Heart right ventricle (tissue), 16 donors: Measurements from ENCODE around the gene TSEN54. TPM values are rescaled to one million over a fixed set of nuclear protein-coding genes. Genes with fewer than 3 reads are reported as not detected.

Experiments used
- ATAC-seq, 8 donors: fragments of 200-7000 bp; cut with Tn5 transposase; one replicate each; pipeline ENCODE4 v1.9.1; 2020; ENCODE audit warnings: mild to moderate bottlenecking in 8 of 8, moderate library complexity in 8 of 8, moderate number of reproducible peaks in 1 of 8
- DNase-seq, 2 donors: peaks; one replicate each; pipeline ENCODE4 v3.0.0-alpha.2; 2020
- H3K27ac ChIP-seq, 10 donors: fragments of 200-600 bp; sonication (generic) in 2 of 10; one replicate each; pipeline versions ENCODE4 v1.5.0 to v1.8.0; 2020 to 2022; ENCODE audit warnings: mild to moderate bottlenecking in 3 of 10
- H3K27me3 ChIP-seq, 7 donors: fragments of 200-600 bp; one replicate each; pipeline ENCODE4 v1.8.0; 2021 to 2022; ENCODE audit warnings: mild to moderate bottlenecking in 2 of 7
- H3K36me3 ChIP-seq, 9 donors: fragments of 200-600 bp; sonication (generic) in 1 of 9; one replicate each; pipeline versions ENCODE4 v1.5.0 to v1.8.0; 2020 to 2022; ENCODE audit warnings: mild to moderate bottlenecking in 2 of 9
- H3K4me1 ChIP-seq, 9 donors: fragments of 200-600 bp; sonication (generic) in 1 of 9; one replicate each; pipeline versions ENCODE4 v1.5.0 to v1.8.0; 2020 to 2022; ENCODE audit warnings: mild to moderate bottlenecking in 4 of 9
- H3K4me3 ChIP-seq, 10 donors: fragments of 200-600 bp; sonication (generic) in 2 of 10; one replicate each; pipeline versions ENCODE4 v1.5.0 to v1.8.0; 2020 to 2022; ENCODE audit warnings: mild to moderate bottlenecking in 7 of 10, moderate library complexity in 2 of 10
- H3K9me3 ChIP-seq, 11 donors: fragments of 200-600 bp in 10 of 11; sonication (generic) in 2 of 11; one replicate each; pipeline versions ENCODE4 v1.5.0 to v1.8.0; 2013 to 2022; ENCODE audit warnings: mild to moderate bottlenecking in 2 of 11, control low read depth in 1 of 11, moderate library complexity in 1 of 11
- CTCF ChIP-seq, 9 donors: fragments of 200-600 bp; sonication (generic) in 2 of 9; IDR thresholded peaks; one replicate each; pipeline versions ENCODE4 v1.5.0 to v1.8.0; 2021 to 2022; ENCODE audit warnings: antibody characterized with exemption in 9 of 9, mild to moderate bottlenecking in 5 of 9, moderate library complexity in 1 of 9
- WGBS, 2 donors: extraction: QIAGEN DNeasy Blood & Tissue Kit; methylation state at CpG; one replicate each; pipeline ENCODE4 v1.1.7; 2013; ENCODE audit warnings: inconsistent platforms in 1 of 2; 5-methylcytosine and 5-hydroxymethylcytosine counted together
- intact Hi-C, 10 donors: fragments of 100-400 bp; cut with DNase I; formaldehyde crosslinking; loops; one replicate each; pipeline versions ENCODE4 v1.11.1 to v1.14.2; 2022
- microRNA-seq, 2 donors: library from miRNA; unstranded; fragments of <30 nt; microRNA quantifications; one replicate each; pipeline ENCODE4 v1.2.0, GENCODE V29; 2021
- polyA plus RNA-seq, 2 donors: library from polyadenylated mRNA; stranded (reverse); fragments of 200-250 nt; gene quantifications; one replicate each; pipeline ENCODE4 v1.2.3, GENCODE V29; 2013
- total RNA-seq, 10 donors: library from RNA; stranded (reverse); fragmentation: NEBNext Ultra II Directional in 3 of 10; extraction: Animal tissue kit (Norgen Biotek cat#: 25700) in 3 of 10; gene quantifications; one replicate each; pipeline versions ENCODE4 v1.2.1 to v1.2.4, GENCODE V29; 2021 to 2023
- donor health status: Arrhythmogenic right ventricular cardiomyopathy.
- donor health status: ischemic (EF 13 %, LVEDD 7.1; RV severe dilation, severe dysfunction).
- donor health status: healthy with polysubstance abuse.
- donor health status: DM: no; HTN: yes; CAD: no.
- donor health status: DM: no; HTN: no; CAD: no.
- donor health status: ischemic (EF 25% LVEDD 6.9; RV normal size, moderate dysfunction).
- donor health status: ischemic (EF 25% LVEDD 5.7; RV mildly dilated, moderate dysfunction).
- donor health status: healthy.
- donor health status: DM: yes; HTN: yes; CAD: no.
- donor health status: Ischemic cardiomyopathy.
- donor health status: ischemic (EF 35%, LVEDD 5.7; RV mildly dilated, moderate dysfunction).
- donor health status: nonischemic (EF 11% LVEDD 7.7; RV severe dilation, severe dysfunction).
- donor health status: DM: yes; HTN: yes; CAD: no.
- donor health status: PGD.
- donor health status: ischemic (EF 29% LVEDD 5.4; RV normal size, mild dysfunction).
- donor health status: nonischemic (EF 23%, LVEDD 6.1; RV moderate dilation, normal function).

Gene TSEN54
- total and polyA plus RNA-seq, 12 donors: 4.2 to 18.1 (median 6.7) TPM

GRCh38 chr17:75573540-75573957 is 57.2 kb downstream of the TSEN54 start:
- no peak overlapping the region for H3K4me3 ChIP-seq
- no peaks in the 10 kb centered on the region for H3K9me3 ChIP-seq
- intact Hi-C loops: no loop called here
- DNase-seq: no peak
- H3K27ac ChIP-seq: no peak overlapping the region
- no peaks in the 10 kb centered on the region for H3K36me3 ChIP-seq
- no peaks in the 10 kb centered on the region for H3K27me3 ChIP-seq
- H3K4me1 ChIP-seq: peaks cover 0 to 19% (median under 1%) of the 10 kb centered on the region in 9 donors
- 89 to 95% methylated on average over 15 to 16 of the region's 16 CpGs for WGBS, 2 donors
- no peak for TF ChIP-seq CTCF (IDR thresholded peaks at IDR 0.05)
- ATAC-seq: no peak

DNA sequence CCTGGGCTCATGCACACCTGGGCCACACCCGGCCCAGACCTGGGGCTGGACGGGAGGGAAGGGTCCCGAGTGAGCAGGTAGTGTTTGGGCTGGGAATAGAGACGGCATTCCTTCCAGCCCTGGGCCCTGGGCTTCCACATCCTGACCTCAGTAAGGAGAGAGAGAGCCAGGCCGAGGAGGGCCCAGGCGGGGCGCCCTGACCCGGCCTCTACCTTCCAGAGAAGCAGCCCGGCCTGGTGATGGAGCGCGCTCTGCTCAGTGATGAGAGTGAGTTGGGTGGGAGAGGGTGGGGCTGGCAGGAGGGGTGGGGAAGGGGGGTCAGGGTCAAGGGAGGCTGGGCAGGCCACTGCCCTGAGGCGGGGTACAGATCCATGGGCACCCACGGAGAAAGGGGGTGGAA is 57.7 kb downstream of the TSEN54 start:
- no peak for TF ChIP-seq CTCF (IDR thresholded peaks at IDR 0.05)
- Histone ChIP-seq H3K36me3 (no peaks in the 10 kb centered on the region), H3K27ac (no peak overlapping the region), H3K9me3 (no peaks in the 10 kb centered on the region), H3K4me3 (no peak overlapping the region), H3K27me3 (no peaks in the 10 kb centered on the region), H3K4me1 (peaks cover 0 to 23% (median 5%) of the 10 kb centered on the region in 9 donors)
- no peak for ATAC-seq
- WGBS, 2 donors: 90 to 93% methylated on average over 10 to 13 of the region's 13 CpGs
- intact Hi-C loops: no loop called here
- DNase-seq: no peak

Small RNA genes lying within 50 kb of the gene (microRNA-seq; reads per million reads assigned to microRNA genes)
- 0.51 to 0.60 reads per million in 2 donors for gene MIR6785

Other genes with a start within 250 kb of the TSEN54 start
- 10 to 100 TPM; 12.6 to 21.0 (median 15.6) TPM for gene MIF4GD, start 245.3 kb upstream of the TSEN54 start, total RNA-seq
- 10 to 100 TPM in 1 of 2 donors, 1 to 10 TPM in 1; 7.5 to 27.7 TPM for gene MIF4GD, start 245.3 kb upstream of the TSEN54 start, polyA plus RNA-seq
- 10 to 100 TPM in 6 of 10 donors, 1 to 10 TPM in 4; 6.8 to 19.2 (median 11.3) TPM for gene SLC25A19, start 227.1 kb upstream of the TSEN54 start, total RNA-seq
- 10 to 100 TPM; 19.7 to 23.2 TPM for gene SLC25A19, start 227.1 kb upstream of the TSEN54 start, polyA plus RNA-seq
- 10 to 100 TPM; 43.9 to 85.5 (median 52.0) TPM for gene GRB2, start 110.8 kb upstream of the TSEN54 start, total RNA-seq
- gene GRB2, start 110.8 kb upstream of the TSEN54 start, polyA plus RNA-seq: 10 to 100 TPM; 23.5 to 54.0 TPM
- gene TMEM94, start 59.9 kb upstream of the TSEN54 start, total RNA-seq: 10 to 100 TPM; 29.0 to 66.7 (median 41.3) TPM
- 10 to 100 TPM; 25.6 to 56.1 TPM for gene TMEM94, start 59.9 kb upstream of the TSEN54 start, polyA plus RNA-seq
- gene CASKIN2, start 991 bp upstream of the TSEN54 start, total RNA-seq: 10 to 100 TPM; 29.0 to 59.2 (median 37.2) TPM
- gene CASKIN2, start 991 bp upstream of the TSEN54 start, polyA plus RNA-seq: 10 to 100 TPM; 17.6 to 31.2 TPM
- 1 to 10 TPM; 1.1 to 5.0 (median 2.6) TPM for gene LLGL2, start 9.2 kb downstream of the TSEN54 start, total RNA-seq
- gene LLGL2, start 9.2 kb downstream of the TSEN54 start, polyA plus RNA-seq: 10 to 100 TPM in 1 of 2 donors, 1 to 10 TPM in 1; 5.6 to 14.8 TPM
- gene MYO15B, start 71.3 kb downstream of the TSEN54 start, total RNA-seq: 10 to 100 TPM; 27.9 to 62.2 (median 45.8) TPM
- 100 to 1,000 TPM in 1 of 2 donors, 10 to 100 TPM in 1; 30.8 to 205 TPM for gene MYO15B, start 71.3 kb downstream of the TSEN54 start, polyA plus RNA-seq
- 10 to 100 TPM in 2 of 10 donors, 1 to 10 TPM in 8; 1.9 to 14.2 (median 6.5) TPM for gene SMIM5, start 116.9 kb downstream of the TSEN54 start, total RNA-seq
- 10 to 100 TPM in 1 of 2 donors, 1 to 10 TPM in 1; 3.1 to 19.2 TPM for gene SMIM5, start 116.9 kb downstream of the TSEN54 start, polyA plus RNA-seq
- gene RECQL5, start 150.6 kb downstream of the TSEN54 start, total RNA-seq: 10 to 100 TPM in 8 of 10 donors, 1 to 10 TPM in 2; 9.2 to 14.4 (median 10.7) TPM
- 10 to 100 TPM in 1 of 2 donors, 1 to 10 TPM in 1; 6.3 to 32.1 TPM for gene RECQL5, start 150.6 kb downstream of the TSEN54 start, polyA plus RNA-seq
- gene SAP30BP, start 150.8 kb downstream of the TSEN54 start, total RNA-seq: 10 to 100 TPM; 41.7 to 64.4 (median 55.8) TPM
- 100 to 1,000 TPM in 1 of 2 donors, 10 to 100 TPM in 1; 78.4 to 115 TPM for gene SAP30BP, start 150.8 kb downstream of the TSEN54 start, polyA plus RNA-seq
- 10 to 100 TPM in 2 of 10 donors, 1 to 10 TPM in 8; 4.7 to 11.3 (median 9.0) TPM for gene ITGB4, start 204.9 kb downstream of the TSEN54 start, total RNA-seq
- 10 to 100 TPM in 1 of 2 donors, 1 to 10 TPM in 1; 4.6 to 17.0 TPM for gene ITGB4, start 204.9 kb downstream of the TSEN54 start, polyA plus RNA-seq
- 10 to 100 TPM in 6 of 10 donors, 1 to 10 TPM in 4; 5.2 to 26.4 (median 11.3) TPM for gene GALK1, start 248.7 kb downstream of the TSEN54 start, total RNA-seq
- 10 to 100 TPM; 29.2 to 44.6 TPM for gene GALK1, start 248.7 kb downstream of the TSEN54 start, polyA plus RNA-seq